CD14-positive monocyte (primary cell): Measurements from ENCODE around the gene ENTHD1. TPM values are rescaled to one million over a fixed set of nuclear protein-coding genes. Genes with fewer than 3 reads are reported as not detected.
A peak's percentile ranks its signal among the peaks of the same experiment; 100 is the strongest.
"Not testable (repeated sequence)": the region's sequence is repeated elsewhere in the genome, so short reads cannot be mapped to it uniquely, and the experiment has no call there.

Experiments
- DNase-seq, 3 donors: peaks; one replicate each; pipeline ENCODE4 v3.0.0-alpha.2; 2011 to 2022
- H2AFZ ChIP-seq: 2 replicates; pipeline ENCODE4 v1.6.0; 2012; ENCODE audit warnings: mild to moderate bottlenecking, low read depth, low read length, inconsistent platforms; ENCODE audit not compliant: insufficient read depth, poor library complexity, severe bottlenecking
- H3K27ac ChIP-seq, 2 donors: 1 replicate in 1 of 2; 2 replicates in 1 of 2; pipeline ENCODE4 v1.5.1; 2012 to 2013; ENCODE audit warnings: low read length in 2 of 2, control low read depth in 1 of 2, inconsistent platforms in 1 of 2, low read depth in 1 of 2, mild to moderate bottlenecking in 1 of 2
- H3K27me3 ChIP-seq, 2 donors: one replicate each; pipeline versions ENCODE4 v1.6.0 to v1.6.1; 2011 to 2013; ENCODE audit warnings: low read length in 2 of 2; ENCODE audit not compliant: control insufficient read depth in 2 of 2, insufficient read depth in 2 of 2
- H3K36me3 ChIP-seq, 2 donors: replicated peaks in 1 of 2; 1 replicate in 1 of 2; 2 replicates in 1 of 2; pipeline versions ENCODE4 v1.5.1 to v1.6.1; 2012 to 2013; ENCODE audit warnings: low read length in 2 of 2, control low read depth in 1 of 2, inconsistent platforms in 1 of 2, mild to moderate bottlenecking in 1 of 2; ENCODE audit not compliant: insufficient read depth in 2 of 2, control insufficient read depth in 1 of 2
- H3K4me1 ChIP-seq, 2 donors: 1 replicate in 1 of 2; 2 replicates in 1 of 2; pipeline versions ENCODE4 v1.5.1 to v1.6.1; 2012 to 2013; ENCODE audit warnings: low read length in 2 of 2, control low read depth in 1 of 2, inconsistent platforms in 1 of 2, mild to moderate bottlenecking in 1 of 2, moderate library complexity in 1 of 2; ENCODE audit not compliant: insufficient read depth in 2 of 2, control insufficient read depth in 1 of 2
- H3K4me2 ChIP-seq: replicated peaks from 2 replicates; pipeline ENCODE3; 2012; ENCODE audit warnings: low read length, moderate library complexity, mild to moderate bottlenecking; ENCODE audit not compliant: poor library complexity, severe bottlenecking; ENCODE audit errors: extremely low read depth
- H3K4me3 ChIP-seq, 3 experiments: fragments of 200-600 bp in 1 of 3; sonication (generic) in 1 of 3; replicated peaks in 1 of 3; 1 replicate in 2 of 3; 2 replicates in 1 of 3; pipeline ENCODE4 v1.5.1; 2011 to 2013; ENCODE audit warnings: low read length in 3 of 3, mild to moderate bottlenecking in 3 of 3, control low read depth in 2 of 3, low read depth in 2 of 3, inconsistent platforms in 1 of 3, moderate library complexity in 1 of 3
- H3K79me2 ChIP-seq: 2 replicates; pipeline ENCODE4 v1.6.0; 2012; ENCODE audit warnings: mild to moderate bottlenecking, control low read depth, inconsistent platforms, low read length, moderate library complexity; ENCODE audit not compliant: insufficient read depth
- H3K9ac ChIP-seq: 2 replicates; pipeline ENCODE4 v1.6.0; 2017; ENCODE audit warnings: low read length, mild to moderate bottlenecking; ENCODE audit not compliant: insufficient read depth, poor library complexity, severe bottlenecking
- H3K9me3 ChIP-seq, 2 donors: replicated peaks in 1 of 2; 1 replicate in 1 of 2; 2 replicates in 1 of 2; pipeline versions ENCODE4 v1.5.1 to v1.6.1; 2012 to 2013; ENCODE audit warnings: low read length in 2 of 2, control low read depth in 1 of 2; ENCODE audit not compliant: control insufficient read depth in 1 of 2, insufficient read depth in 1 of 2
- H4K20me1 ChIP-seq: 2 replicates; pipeline ENCODE4 v1.6.0; 2012; ENCODE audit warnings: mild to moderate bottlenecking, low read length, control low read depth, moderate library complexity; ENCODE audit not compliant: insufficient read depth
- H3K27ac Mint-ChIP-seq, 7 donors: one replicate each; pipeline ENCODE4 v1.8.0; 2020; ENCODE audit warnings: mild to moderate bottlenecking in 7 of 7, mixed read lengths in 7 of 7, moderate library complexity in 6 of 7, inconsistent platforms in 2 of 7
- H3K27me3 Mint-ChIP-seq, 3 donors: one replicate each; pipeline ENCODE4 v1.8.0; 2021 to 2022; ENCODE audit warnings: low read depth in 3 of 3, mild to moderate bottlenecking in 3 of 3, mixed read lengths in 3 of 3, moderate library complexity in 3 of 3, inconsistent platforms in 1 of 3
- H3K36me3 Mint-ChIP-seq, 2 donors: one replicate each; pipeline ENCODE4 v1.8.0; 2020; ENCODE audit warnings: mixed read lengths in 2 of 2, inconsistent platforms in 1 of 2, mild to moderate bottlenecking in 1 of 2
- H3K4me1 Mint-ChIP-seq: one replicate; pipeline ENCODE4 v1.8.0; 2020; ENCODE audit warnings: mild to moderate bottlenecking, mixed read lengths
- H3K4me3 Mint-ChIP-seq, 2 donors: one replicate each; pipeline ENCODE4 v1.8.0; 2020; ENCODE audit warnings: mild to moderate bottlenecking in 2 of 2, mixed read lengths in 2 of 2, moderate library complexity in 1 of 2
- H3K9me3 Mint-ChIP-seq, 7 donors: one replicate each; pipeline ENCODE4 v1.8.0; 2020 to 2022; ENCODE audit warnings: mixed read lengths in 7 of 7, mild to moderate bottlenecking in 6 of 7, moderate library complexity in 6 of 7, inconsistent platforms in 2 of 7
- CTCF ChIP-seq: fragments of 200-600 bp; IDR thresholded peaks from one replicate; pipeline ENCODE4 v1.8.0; 2022; ENCODE audit warnings: antibody characterized with exemption, mild to moderate bottlenecking
- WGBS: methylation state at CpG from one replicate; pipeline ENCODE4 v1.1.5; 2013; ENCODE audit warnings: missing lambda C conversion rate; ENCODE audit not compliant: insufficient coverage; 5-methylcytosine and 5-hydroxymethylcytosine counted together
- intact Hi-C, 2 donors: fragments of 100-400 bp; cut with micrococcal nuclease; formaldehyde crosslinking; loops; one replicate each; pipeline versions ENCODE4 v1.15.0 to v1.15.1; 2023
- polyA plus RNA-seq, 3 donors: library from polyadenylated mRNA; depleted of rRNA in 1 of 3; unstranded in 2 of 3; stranded (reverse) in 1 of 3; fragments of 300-500 nt in 2 of 3; fragments of >200 nt in 1 of 3; fragmentation: Illumina TruSeq in 2 of 3; gene quantifications; 1 replicate in 2 of 3; 2 replicates in 1 of 3; pipeline ENCODE4 v1.2.3, GENCODE V29; 2012 to 2021

Gene ENTHD1
- polyA plus RNA-seq, 3 donors = not detected

DNA sequence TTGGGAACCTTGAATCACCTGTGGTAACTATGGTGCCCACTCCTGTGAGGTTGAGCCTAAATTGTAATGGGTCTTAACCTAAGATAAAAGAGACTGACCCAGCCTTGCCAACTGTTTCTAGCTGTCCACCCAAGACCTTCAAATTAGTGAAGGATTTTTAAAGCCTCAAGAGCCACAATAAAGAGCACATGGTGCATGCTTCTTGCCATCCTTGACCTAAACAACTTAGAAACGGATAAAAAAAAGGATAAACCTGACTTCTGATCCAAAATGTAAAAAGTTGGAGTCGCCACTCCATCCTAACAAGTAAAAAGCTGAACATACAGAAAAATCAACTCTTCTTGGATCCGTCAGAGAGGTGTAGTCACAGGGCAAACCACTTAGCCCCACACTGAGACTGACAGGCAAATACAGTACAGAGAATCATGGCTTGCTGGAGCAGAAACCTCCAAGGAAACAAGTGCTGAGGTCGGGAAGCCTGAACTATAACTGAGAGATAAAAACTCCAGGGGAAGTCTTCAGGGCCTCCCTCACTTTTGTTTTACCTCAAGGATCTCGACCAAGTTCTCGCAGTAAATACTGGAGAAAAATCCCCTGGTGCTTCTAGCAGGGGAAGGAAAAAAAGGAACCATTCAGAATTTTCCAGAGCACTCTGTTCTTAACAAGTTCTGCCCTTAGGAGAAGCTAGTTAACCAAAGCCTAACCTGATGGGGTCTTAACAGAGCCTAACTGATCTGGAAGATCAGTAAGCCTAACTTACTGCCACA is 16.3 kb downstream of the ENTHD1 start:
- H3K9ac ChIP-seq = no peak overlapping the region
- H3K27me3 Mint-ChIP-seq = peaks cover 0 to 2% (median 2%) of the 10 kb centered on the region in 3 donors
- DNase-seq = peak in 2 of 3 donors; percentile 5 to 8
- no peak overlapping the region for H3K4me2 ChIP-seq
- H2AFZ ChIP-seq = peak overlapping the region; percentile 39
- no peaks in the 10 kb centered on the region for H3K27me3 ChIP-seq
- peaks cover 27% of the 10 kb centered on the region for H3K4me1 Mint-ChIP-seq
- H3K27ac Mint-ChIP-seq = peak overlapping the region in 3 of 7 donors; percentile 17 to 54 (median 30)
- peak overlapping the region in 1 of 2 donors; percentile 29 for H3K27ac ChIP-seq
- H3K36me3 ChIP-seq = no peaks in the 10 kb centered on the region
- H3K4me3 ChIP-seq = no peak overlapping the region
- H3K4me3 Mint-ChIP-seq = no peak overlapping the region
- H3K36me3 Mint-ChIP-seq = no peaks in the 10 kb centered on the region
- TF ChIP-seq CTCF = no peak
- H3K79me2 ChIP-seq = no peaks in the 10 kb centered on the region
- H4K20me1 ChIP-seq = no peaks in the 10 kb centered on the region
- H3K9me3 Mint-ChIP-seq = peaks cover 0 to 3% (median 0%) of the 10 kb centered on the region in 7 donors
- intact Hi-C loops = no loop called here
- no peaks in the 10 kb centered on the region for H3K9me3 ChIP-seq
- no CpG with 5 or more reads among the region's 6 CpGs for WGBS
- H3K4me1 ChIP-seq = peaks cover 18 to 28% of the 10 kb centered on the region in 2 donors

- H3K27ac Mint-ChIP-seq, H3K4me3 Mint-ChIP-seq, H3K36me3 ChIP-seq, H3K9me3 Mint-ChIP-seq, H3K36me3 Mint-ChIP-seq, H3K27me3 Mint-ChIP-seq, H3K9me3 ChIP-seq, DNase-seq, H3K79me2 ChIP-seq, H2AFZ ChIP-seq, H3K27me3 ChIP-seq, H3K4me2 ChIP-seq, H3K4me3 ChIP-seq, H4K20me1 ChIP-seq, intact Hi-C loops: not testable (repeated sequence)
- peaks cover 27% of the 10 kb centered on the region for H3K4me1 Mint-ChIP-seq
- H3K4me1 ChIP-seq = peaks cover 18 to 28% of the 10 kb centered on the region in 2 donors
- peak overlapping the region; percentile 43 for H3K9ac ChIP-seq
- H3K27ac ChIP-seq = peak overlapping the region in 1 of 2 donors; percentile 14
- WGBS = 100% methylated on average over 2 of the region's 42 CpGs
Measured at GRCh38 chr22:39875176-39875885, 18.2 kb downstream of the ENTHD1 start.
